HEK293 (cell line): Measurements from ENCODE around the gene TTN.
"Not testable (repeated sequence)": the region's sequence is repeated elsewhere in the genome, so short reads cannot be mapped to it uniquely, and the experiment has no call there.

Experiments used
- CTCF ChIA-PET: fragments of 350-600 bp; formaldehyde crosslinking; extraction: SDS; loops from one replicate; lab custom pipeline; 2021; ENCODE audit warnings: antibody characterized with exemption; lab: Yijun Ruan, JAX
- POLR2A ChIA-PET: fragments of 300-600 bp; formaldehyde crosslinking; extraction: SDS; loops from one replicate; lab custom pipeline; 2020; ENCODE audit warnings: antibody characterized with exemption, inconsistent platforms; lab: Yijun Ruan, JAX
- H3K27ac ChIP-seq: fragments of 200-500 bp; sonication (Bioruptor generic); 2 replicates; pipeline ENCODE4 v1.5.1; 2014; ENCODE audit warnings: low read depth, low read length, control low read depth, inconsistent platforms; ENCODE audit errors: extremely low read depth
- H3K36me3 ChIP-seq, 2 experiments: fragments of 200-500 bp in 1 of 2; sonication (Bioruptor generic) in 1 of 2; 1 replicate in 1 of 2; 2 replicates in 1 of 2; pipeline ENCODE4 v1.5.1; 2014 to 2017; ENCODE audit warnings: inconsistent platforms in 2 of 2, low read length in 2 of 2; ENCODE audit not compliant: control insufficient read depth in 2 of 2, insufficient read depth in 1 of 2
- H3K4me1 ChIP-seq: fragments of 200-500 bp; sonication (Bioruptor generic); 2 replicates; pipeline ENCODE4 v1.5.1; 2014; ENCODE audit warnings: mild to moderate bottlenecking, low read length, inconsistent platforms; ENCODE audit not compliant: control insufficient read depth, insufficient read depth
- H3K4me3 ChIP-seq: 2 replicates; pipeline ENCODE4 v1.5.1; 2011; ENCODE audit warnings: low read depth, mild to moderate bottlenecking, control low read depth, low read length, moderate library complexity
- H3K9me3 ChIP-seq: fragments of 200-500 bp; sonication (Bioruptor generic); 2 replicates; pipeline ENCODE4 v1.5.1; 2014; ENCODE audit warnings: low read depth, low read length, inconsistent platforms; ENCODE audit not compliant: control insufficient read depth, insufficient read depth
- ELK4 ChIP-seq: IDR thresholded peaks from 2 replicates; pipeline ENCODE4 v1.6.1; 2011; ENCODE audit warnings: mild to moderate bottlenecking, low read depth, low read length, borderline replicate concordance
- IKZF3 ChIP-seq: fragments of 450-650 bp; IDR thresholded peaks from 2 replicates; pipeline ENCODE4 v1.5.0; 2018; ENCODE audit warnings: missing biosample characterization, mild to moderate bottlenecking, missing genetic modification characterization, moderate library complexity
- KLF10 ChIP-seq: fragments of 450-650 bp; IDR thresholded peaks from 2 replicates; pipeline ENCODE4 v1.5.1; 2018; ENCODE audit warnings: missing biosample characterization, mild to moderate bottlenecking, missing genetic modification characterization
- ZBTB1 ChIP-seq: fragments of 450-650 bp; formaldehyde crosslinking; IDR thresholded peaks from 2 replicates; pipeline ENCODE4 v1.5.1; 2016; ENCODE audit warnings: missing biosample characterization, missing genetic modification characterization
- ZBTB6 ChIP-seq: fragments of 450-650 bp; formaldehyde crosslinking; IDR thresholded peaks from 2 replicates; pipeline ENCODE4 v1.5.1; 2017; ENCODE audit warnings: missing biosample characterization, missing genetic modification characterization
- ZBTB7A ChIP-seq: fragments of 450-650 bp; formaldehyde crosslinking; IDR thresholded peaks from 2 replicates; pipeline ENCODE4 v1.5.1; 2016; ENCODE audit warnings: low read depth, missing biosample characterization, missing genetic modification characterization
- ZFHX2 ChIP-seq: fragments of 450-650 bp; formaldehyde crosslinking; conservative IDR thresholded peaks from 2 replicates; pipeline ENCODE4 v1.5.1; 2016; ENCODE audit warnings: missing biosample characterization, missing genetic modification characterization
- ZFP37 ChIP-seq: fragments of 450-650 bp; formaldehyde crosslinking; IDR thresholded peaks from 2 replicates; pipeline ENCODE4 v1.5.1; 2016; ENCODE audit warnings: missing biosample characterization, missing genetic modification characterization
- ZNF133 ChIP-seq: fragments of 450-650 bp; formaldehyde crosslinking; IDR thresholded peaks from 2 replicates; pipeline ENCODE4 v1.5.1; 2016; ENCODE audit warnings: missing biosample characterization, missing genetic modification characterization
- ZNF174 ChIP-seq: fragments of 450-650 bp; formaldehyde crosslinking; IDR thresholded peaks from 2 replicates; pipeline ENCODE4 v1.5.0; 2017; ENCODE audit warnings: missing biosample characterization, mild to moderate bottlenecking, missing genetic modification characterization
- ZNF223 ChIP-seq: fragments of 450-650 bp; formaldehyde crosslinking; IDR thresholded peaks from 2 replicates; pipeline ENCODE4 v1.5.1; 2016; ENCODE audit warnings: missing biosample characterization, missing genetic modification characterization
- ZNF510 ChIP-seq: fragments of 450-650 bp; formaldehyde crosslinking; IDR thresholded peaks from 2 replicates; pipeline ENCODE4 v1.5.1; 2018; ENCODE audit warnings: mild to moderate bottlenecking, missing genetic modification characterization, missing biosample characterization; ENCODE audit not compliant: insufficient replicate concordance
- ZNF549 ChIP-seq: fragments of 450-650 bp; IDR thresholded peaks from 2 replicates; pipeline ENCODE4 v1.5.1; 2018; ENCODE audit warnings: missing biosample characterization, missing genetic modification characterization, mild to moderate bottlenecking, inconsistent platforms, moderate library complexity
- ZNF561 ChIP-seq: fragments of 450-650 bp; IDR thresholded peaks from 2 replicates; pipeline ENCODE4 v1.5.1; 2018; ENCODE audit warnings: missing biosample characterization, missing genetic modification characterization, borderline replicate concordance
- ZNF571 ChIP-seq: fragments of 450-650 bp; formaldehyde crosslinking; IDR thresholded peaks from 2 replicates; pipeline ENCODE4 v1.5.0; 2017; ENCODE audit warnings: missing biosample characterization, missing genetic modification characterization
- ZNF629 ChIP-seq: fragments of 450-650 bp; formaldehyde crosslinking; IDR thresholded peaks from 2 replicates; pipeline ENCODE4 v1.5.1; 2017; ENCODE audit warnings: missing biosample characterization, missing genetic modification characterization
- ZNF654 ChIP-seq: fragments of 450-650 bp; formaldehyde crosslinking; IDR thresholded peaks from 2 replicates; pipeline ENCODE4 v1.5.1; 2016; ENCODE audit warnings: low read depth, missing biosample characterization, missing genetic modification characterization
- ZSCAN16 ChIP-seq: fragments of 450-650 bp; formaldehyde crosslinking; IDR thresholded peaks from 2 replicates; pipeline ENCODE4 v1.5.1; 2016; ENCODE audit warnings: missing biosample characterization, missing genetic modification characterization
- ZSCAN5A ChIP-seq: fragments of 450-650 bp; formaldehyde crosslinking; IDR thresholded peaks from 2 replicates; pipeline ENCODE4 v1.5.1; 2016; ENCODE audit warnings: missing biosample characterization, missing genetic modification characterization
- TF ChIP-seq, protein P1 (sequence below): fragments of 450-650 bp; formaldehyde crosslinking; IDR thresholded peaks from 2 replicates; pipeline ENCODE4 v1.5.0; 2017; ENCODE audit warnings: missing biosample characterization, missing genetic modification characterization, borderline replicate concordance
- TF ChIP-seq, protein P2 (sequence below): fragments of 450-650 bp; formaldehyde crosslinking; IDR thresholded peaks from 2 replicates; pipeline ENCODE4 v1.5.1; 2016; ENCODE audit warnings: missing biosample characterization, missing genetic modification characterization

Gene TTN

DNA sequence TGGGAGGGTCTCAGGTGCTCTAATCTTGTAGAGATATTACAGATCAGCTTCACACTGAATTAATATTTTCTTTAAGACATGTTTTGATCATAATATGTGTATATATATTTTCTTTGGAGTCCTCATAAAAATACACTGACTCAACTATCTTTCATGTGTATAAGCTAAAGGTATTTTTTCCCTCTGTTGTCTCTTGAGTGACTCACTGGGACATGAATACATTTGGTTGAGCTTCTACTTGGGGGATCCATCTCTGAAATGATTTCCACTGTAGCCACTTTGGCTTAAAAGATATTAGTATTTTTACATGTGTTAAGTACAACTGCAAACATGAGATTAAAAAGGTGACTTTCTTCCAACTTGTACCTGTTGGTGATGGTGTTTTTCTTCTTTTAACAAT is 140.8 kb downstream of the TTN start:
- CTCF ChIA-PET = no interaction called here
- no peaks in the 10 kb centered on the region for H3K9me3 ChIP-seq
- TF ChIP-seq ZNF174 (no peak), KLF10 (no peak), ZSCAN16 (tag by site-specific recombination) (no peak), ZFP37 (tag by site-specific recombination) (no peak), ZBTB1 (tag by site-specific recombination) (no peak), ZNF549 (tag by site-specific recombination) (no peak), ZNF133 (tag by site-specific recombination) (no peak), ZBTB7A (no peak), ELK4 (no peak), ZNF223 (tag by site-specific recombination) (no peak), ZNF561 (no peak), ZNF629 (tag by site-specific recombination) (no peak)
- TF ChIP-seq, protein P1, sequence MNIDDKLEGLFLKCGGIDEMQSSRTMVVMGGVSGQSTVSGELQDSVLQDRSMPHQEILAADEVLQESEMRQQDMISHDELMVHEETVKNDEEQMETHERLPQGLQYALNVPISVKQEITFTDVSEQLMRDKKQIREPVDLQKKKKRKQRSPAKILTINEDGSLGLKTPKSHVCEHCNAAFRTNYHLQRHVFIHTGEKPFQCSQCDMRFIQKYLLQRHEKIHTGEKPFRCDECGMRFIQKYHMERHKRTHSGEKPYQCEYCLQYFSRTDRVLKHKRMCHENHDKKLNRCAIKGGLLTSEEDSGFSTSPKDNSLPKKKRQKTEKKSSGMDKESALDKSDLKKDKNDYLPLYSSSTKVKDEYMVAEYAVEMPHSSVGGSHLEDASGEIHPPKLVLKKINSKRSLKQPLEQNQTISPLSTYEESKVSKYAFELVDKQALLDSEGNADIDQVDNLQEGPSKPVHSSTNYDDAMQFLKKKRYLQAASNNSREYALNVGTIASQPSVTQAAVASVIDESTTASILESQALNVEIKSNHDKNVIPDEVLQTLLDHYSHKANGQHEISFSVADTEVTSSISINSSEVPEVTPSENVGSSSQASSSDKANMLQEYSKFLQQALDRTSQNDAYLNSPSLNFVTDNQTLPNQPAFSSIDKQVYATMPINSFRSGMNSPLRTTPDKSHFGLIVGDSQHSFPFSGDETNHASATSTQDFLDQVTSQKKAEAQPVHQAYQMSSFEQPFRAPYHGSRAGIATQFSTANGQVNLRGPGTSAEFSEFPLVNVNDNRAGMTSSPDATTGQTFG (tag by site-specific recombination) = no peak
- TF ChIP-seq, all 188 proteins: peak for 0
- no peaks in the 10 kb centered on the region for H3K36me3 ChIP-seq
- H3K4me3 ChIP-seq = no peak overlapping the region
- no peaks in the 10 kb centered on the region for H3K4me1 ChIP-seq
- POLR2A ChIA-PET = no interaction called here
- H3K27ac ChIP-seq = no peak overlapping the region

- H3K4me3 ChIP-seq, H3K4me1 ChIP-seq, CTCF ChIA-PET, H3K36me3 ChIP-seq, H3K27ac ChIP-seq, H3K9me3 ChIP-seq, POLR2A ChIA-PET: not testable (repeated sequence)
These were observed 148.7 kb downstream of the TTN start for GRCh38 chr2:178658480-178658879.

DNA sequence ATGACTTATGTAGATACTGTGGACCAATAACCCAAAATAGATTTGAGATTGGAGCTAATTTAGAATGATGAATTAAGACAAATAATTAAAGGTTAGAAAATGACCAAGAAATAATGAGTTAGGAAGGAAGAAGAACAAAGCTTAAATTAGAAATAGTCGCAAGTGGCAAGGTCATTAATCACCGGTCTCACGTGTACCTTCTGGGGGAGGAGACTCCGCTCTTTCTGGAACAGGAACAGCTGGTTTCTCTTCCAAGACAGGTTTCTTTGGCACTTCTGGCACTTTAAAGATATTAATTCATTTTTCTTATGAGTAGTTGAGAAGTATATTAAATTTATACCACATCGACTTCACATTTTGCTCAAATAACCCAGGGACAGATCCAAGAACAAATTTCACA is 156.7 kb downstream of the TTN start:
- POLR2A ChIA-PET = no interaction called here
- CTCF ChIA-PET = no interaction called here

More for the DNA sequence above, 156.7 kb downstream of the TTN start:
- no peak overlapping the region for H3K4me3 ChIP-seq
- H3K9me3 ChIP-seq = no peaks in the 10 kb centered on the region
- no peaks in the 10 kb centered on the region for H3K36me3 ChIP-seq
- no peaks in the 10 kb centered on the region for H3K4me1 ChIP-seq
- TF ChIP-seq ZFHX2 (no peak), IKZF3 (tag by site-specific recombination) (no peak), ZSCAN5A (tag by site-specific recombination) (no peak), ZSCAN16 (tag by site-specific recombination) (no peak), ZNF571 (tag by site-specific recombination) (no peak), ZBTB6 (no peak), ZNF654 (tag by site-specific recombination) (no peak), ZNF510 (no peak)
- TF ChIP-seq, protein P2, sequence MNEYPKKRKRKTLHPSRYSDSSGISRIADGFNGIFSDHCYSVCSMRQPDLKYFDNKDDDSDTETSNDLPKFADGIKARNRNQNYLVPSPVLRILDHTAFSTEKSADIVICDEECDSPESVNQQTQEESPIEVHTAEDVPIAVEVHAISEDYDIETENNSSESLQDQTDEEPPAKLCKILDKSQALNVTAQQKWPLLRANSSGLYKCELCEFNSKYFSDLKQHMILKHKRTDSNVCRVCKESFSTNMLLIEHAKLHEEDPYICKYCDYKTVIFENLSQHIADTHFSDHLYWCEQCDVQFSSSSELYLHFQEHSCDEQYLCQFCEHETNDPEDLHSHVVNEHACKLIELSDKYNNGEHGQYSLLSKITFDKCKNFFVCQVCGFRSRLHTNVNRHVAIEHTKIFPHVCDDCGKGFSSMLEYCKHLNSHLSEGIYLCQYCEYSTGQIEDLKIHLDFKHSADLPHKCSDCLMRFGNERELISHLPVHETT = no peak
- TF ChIP-seq, all 188 proteins: peak for 0
- no peak overlapping the region for H3K27ac ChIP-seq
